Measurements from ENCODE around the gene AFF1.
"Not testable (repeated sequence)": the region's sequence is repeated elsewhere in the genome, so short reads cannot be mapped to it uniquely, and the experiment has no call there.

DNA sequence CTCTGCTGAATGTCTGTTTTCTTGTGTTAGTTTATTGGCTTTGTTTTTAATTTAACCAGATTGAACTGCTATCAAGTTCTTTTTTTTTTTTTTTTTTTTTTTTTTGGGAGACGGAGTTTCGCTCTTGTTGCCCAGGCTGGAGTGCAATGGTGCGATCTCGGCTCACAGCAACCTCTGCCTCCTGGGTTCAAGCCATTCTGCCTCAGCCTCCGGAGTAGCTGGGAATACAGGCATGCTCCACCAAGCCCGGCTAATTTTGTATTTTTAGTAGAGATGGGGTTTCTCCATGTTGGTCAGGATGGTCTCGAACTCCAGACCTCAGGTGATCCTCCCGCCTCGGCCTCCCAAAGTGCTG lies 78.1 kb downstream of the AFF1 start:
- TF ChIP-seq, protein P1, sequence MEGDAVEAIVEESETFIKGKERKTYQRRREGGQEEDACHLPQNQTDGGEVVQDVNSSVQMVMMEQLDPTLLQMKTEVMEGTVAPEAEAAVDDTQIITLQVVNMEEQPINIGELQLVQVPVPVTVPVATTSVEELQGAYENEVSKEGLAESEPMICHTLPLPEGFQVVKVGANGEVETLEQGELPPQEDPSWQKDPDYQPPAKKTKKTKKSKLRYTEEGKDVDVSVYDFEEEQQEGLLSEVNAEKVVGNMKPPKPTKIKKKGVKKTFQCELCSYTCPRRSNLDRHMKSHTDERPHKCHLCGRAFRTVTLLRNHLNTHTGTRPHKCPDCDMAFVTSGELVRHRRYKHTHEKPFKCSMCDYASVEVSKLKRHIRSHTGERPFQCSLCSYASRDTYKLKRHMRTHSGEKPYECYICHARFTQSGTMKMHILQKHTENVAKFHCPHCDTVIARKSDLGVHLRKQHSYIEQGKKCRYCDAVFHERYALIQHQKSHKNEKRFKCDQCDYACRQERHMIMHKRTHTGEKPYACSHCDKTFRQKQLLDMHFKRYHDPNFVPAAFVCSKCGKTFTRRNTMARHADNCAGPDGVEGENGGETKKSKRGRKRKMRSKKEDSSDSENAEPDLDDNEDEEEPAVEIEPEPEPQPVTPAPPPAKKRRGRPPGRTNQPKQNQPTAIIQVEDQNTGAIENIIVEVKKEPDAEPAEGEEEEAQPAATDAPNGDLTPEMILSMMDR (conservative IDR thresholded peaks at IDR 0.05; ENCODE audit: low read depth, low read length) = not testable (repeated sequence)
- TF ChIP-seq RFX5 (IDR thresholded peaks at IDR 0.05; ENCODE audit: low read depth, low read length); POLR2A (IDR thresholded peaks at IDR 0.05; ENCODE audit: low read depth, low read length); RCOR1 (IDR thresholded peaks at IDR 0.05; ENCODE audit: insufficient replicate concordance, low read length); SMC3 (IDR thresholded peaks at IDR 0.05; ENCODE audit: low read depth, low read length); FOS (IDR thresholded peaks at IDR 0.05; ENCODE audit: low read depth, low read length); MXI1 (IDR thresholded peaks at IDR 0.05; ENCODE audit: borderline replicate concordance, low read depth, low read length); CHD1 (IDR thresholded peaks at IDR 0.05; ENCODE audit: low read depth, low read length); BHLHE40 (IDR thresholded peaks at IDR 0.05; ENCODE audit: low read depth, low read length); CEBPB (IDR thresholded peaks at IDR 0.05; ENCODE audit: low read depth, low read length); MAFK (IDR thresholded peaks at IDR 0.05; ENCODE audit: low read depth, low read length): not testable (repeated sequence)
- TF ChIP-seq, protein P2, sequence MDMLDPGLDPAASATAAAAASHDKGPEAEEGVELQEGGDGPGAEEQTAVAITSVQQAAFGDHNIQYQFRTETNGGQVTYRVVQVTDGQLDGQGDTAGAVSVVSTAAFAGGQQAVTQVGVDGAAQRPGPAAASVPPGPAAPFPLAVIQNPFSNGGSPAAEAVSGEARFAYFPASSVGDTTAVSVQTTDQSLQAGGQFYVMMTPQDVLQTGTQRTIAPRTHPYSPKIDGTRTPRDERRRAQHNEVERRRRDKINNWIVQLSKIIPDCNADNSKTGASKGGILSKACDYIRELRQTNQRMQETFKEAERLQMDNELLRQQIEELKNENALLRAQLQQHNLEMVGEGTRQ (IDR thresholded peaks at IDR 0.05; ENCODE audit: low read depth, low read length) = not testable (repeated sequence)
- TF ChIP-seq, protein P3, sequence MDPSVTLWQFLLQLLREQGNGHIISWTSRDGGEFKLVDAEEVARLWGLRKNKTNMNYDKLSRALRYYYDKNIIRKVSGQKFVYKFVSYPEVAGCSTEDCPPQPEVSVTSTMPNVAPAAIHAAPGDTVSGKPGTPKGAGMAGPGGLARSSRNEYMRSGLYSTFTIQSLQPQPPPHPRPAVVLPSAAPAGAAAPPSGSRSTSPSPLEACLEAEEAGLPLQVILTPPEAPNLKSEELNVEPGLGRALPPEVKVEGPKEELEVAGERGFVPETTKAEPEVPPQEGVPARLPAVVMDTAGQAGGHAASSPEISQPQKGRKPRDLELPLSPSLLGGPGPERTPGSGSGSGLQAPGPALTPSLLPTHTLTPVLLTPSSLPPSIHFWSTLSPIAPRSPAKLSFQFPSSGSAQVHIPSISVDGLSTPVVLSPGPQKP (IDR thresholded peaks at IDR 0.05; ENCODE audit: borderline replicate concordance, low read depth, low read length) = not testable (repeated sequence)

All from IMR-90 (cell line).